Astrocyte of the spinal cord (primary cell): ENCODE data around the gene BABAM1.

Experiments used
- DNase-seq: peaks from one replicate; pipeline ENCODE4 v3.0.0; 2011; ENCODE audit warnings: low read depth, low spot score
- H3K4me3 ChIP-seq: 2 replicates; pipeline ENCODE4 v1.5.1; 2011; ENCODE audit warnings: low read depth, mild to moderate bottlenecking, low read length, moderate library complexity
- CTCF ChIP-seq: IDR thresholded peaks from 2 replicates; pipeline ENCODE4 v1.5.1; 2012; ENCODE audit warnings: low read depth, mild to moderate bottlenecking, low read length, inconsistent platforms
- in situ Hi-C: cut with HindIII; loops from 2 replicates; pipeline ENCODE4 v1.10.0; 2017; ENCODE audit warnings: low sequenced_read_pairs

Gene BABAM1

DNA sequence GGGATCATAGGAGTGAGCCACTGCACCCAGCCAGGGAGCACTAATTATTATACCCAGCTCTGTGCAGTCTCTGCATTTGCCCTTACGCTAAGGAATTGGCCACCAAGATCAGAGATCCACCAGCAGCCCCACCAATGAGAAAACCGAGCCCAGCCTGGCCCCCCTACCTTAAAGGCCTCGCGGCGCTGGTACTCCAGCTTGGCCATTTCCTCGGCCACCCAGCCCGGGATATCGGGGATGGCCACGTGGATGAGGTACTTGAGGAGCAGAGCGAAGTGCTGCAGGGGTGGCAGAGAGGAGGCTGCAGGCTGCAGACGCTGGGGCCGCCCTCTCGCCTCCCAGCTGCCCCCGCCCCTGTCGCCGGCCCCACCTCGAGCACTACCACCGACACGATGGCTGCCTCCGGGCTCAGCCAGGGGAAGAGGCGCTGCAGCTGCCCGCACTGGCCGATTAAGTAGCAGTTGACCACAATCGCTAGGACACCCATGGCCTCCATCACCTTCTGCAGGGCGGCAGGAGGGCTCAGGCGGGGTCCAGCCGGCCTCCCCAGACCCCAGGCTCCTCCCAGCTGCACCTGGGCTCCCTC, 59.9 kb downstream of the BABAM1 start:
- DNase-seq = no peak
- H3K4me3 ChIP-seq = no peak overlapping the region
- no peak for TF ChIP-seq CTCF
- in situ Hi-C loops = no loop called here

DNA sequence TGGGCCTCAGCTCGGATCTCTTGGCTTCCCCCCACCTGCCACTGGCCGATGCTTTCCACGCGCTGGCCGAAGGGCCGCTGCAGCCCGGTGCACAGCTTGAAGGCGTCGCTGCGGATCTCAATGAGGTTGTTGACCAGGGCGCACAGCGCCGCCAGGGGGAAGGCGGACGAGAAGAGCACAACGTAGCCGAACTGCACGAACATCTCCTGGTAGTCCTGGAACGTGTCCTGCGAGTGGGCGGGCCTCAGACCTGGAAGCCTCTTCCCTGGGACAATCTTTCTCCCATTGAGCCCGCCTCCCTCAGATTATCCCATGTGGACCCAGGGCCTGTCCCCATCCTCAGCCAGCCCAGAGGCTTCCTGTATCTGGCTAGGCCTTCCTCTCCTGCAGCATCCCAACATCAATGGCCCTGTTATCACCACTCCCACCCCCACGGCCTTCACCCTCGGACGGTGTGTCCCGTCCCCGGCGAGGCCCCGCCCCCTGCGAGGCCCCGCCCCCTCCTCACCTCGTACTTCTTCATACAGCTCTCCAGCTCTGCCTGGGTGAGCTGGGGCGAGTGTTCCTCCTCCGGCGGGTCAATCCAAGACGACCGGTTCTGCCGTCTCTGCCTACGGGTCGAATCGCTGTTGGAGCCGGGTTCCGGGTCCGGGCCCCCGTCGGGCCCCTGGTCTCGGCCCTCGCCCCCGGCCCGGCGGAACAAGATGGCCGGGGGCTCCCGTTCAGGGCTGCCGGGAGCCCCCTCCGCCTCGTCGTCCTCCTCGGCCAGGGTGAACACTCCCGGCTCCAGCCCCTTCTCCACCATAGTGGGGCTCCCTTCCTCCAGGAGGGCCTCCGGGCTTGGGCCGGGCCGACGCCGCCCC, 60.6 kb downstream of the BABAM1 start:
- peak; percentile 11 for TF ChIP-seq CTCF
- H3K4me3 ChIP-seq = no peak overlapping the region
- DNase-seq = no peak
- in situ Hi-C loops = no loop called here
